Thyroid gland (tissue), 4 donors: ENCODE results near the gene DGKD. TPM values are rescaled to one million over a fixed set of nuclear protein-coding genes. Genes with fewer than 3 reads are reported as not detected.

Experiments
- DNase-seq, 2 donors: peaks; one replicate each; pipeline ENCODE4 v3.0.0-alpha.2; 2019
- H3K27ac ChIP-seq, 3 donors: fragments of 200-600 bp; sonication (generic); 1 replicate in 2 of 3; 2 replicates in 1 of 3; pipeline ENCODE4 v1.5.1; 2016 to 2019; ENCODE audit warnings: mild to moderate bottlenecking in 1 of 3, moderate library complexity in 1 of 3
- H3K27me3 ChIP-seq: fragments of 200-600 bp; sonication (generic); one replicate; pipeline ENCODE4 v1.5.1; 2019
- H3K36me3 ChIP-seq, 2 donors: fragments of 200-600 bp; sonication (generic); one replicate each; pipeline ENCODE4 v1.5.1; 2016 to 2019
- H3K4me1 ChIP-seq, 2 donors: fragments of 200-600 bp; sonication (generic); one replicate each; pipeline ENCODE4 v1.5.1; 2017 to 2019
- H3K4me3 ChIP-seq, 3 donors: fragments of 200-600 bp; sonication (generic); replicated peaks in 1 of 3; 1 replicate in 2 of 3; 2 replicates in 1 of 3; pipeline ENCODE4 v1.5.1; 2016; ENCODE audit warnings: mild to moderate bottlenecking in 1 of 3
- H3K9me3 ChIP-seq: fragments of 200-600 bp; sonication (generic); one replicate; pipeline ENCODE4 v1.5.1; 2017
- CTCF ChIP-seq, 6 experiments: fragments of 200-600 bp in 3 of 6; fragments of 450-650 bp in 3 of 6; sonication (generic) in 3 of 6; IDR thresholded peaks; one replicate each; pipeline ENCODE4 v1.5.1; 2016 to 2019; ENCODE audit warnings: antibody characterized with exemption in 6 of 6, mild to moderate bottlenecking in 2 of 6, inconsistent platforms in 1 of 6, moderate library complexity in 1 of 6
- POLR2A ChIP-seq, 2 donors: fragments of 450-650 bp; IDR thresholded peaks; one replicate each; pipeline ENCODE4 v1.6.1; 2017; ENCODE audit warnings: antibody characterized with exemption in 2 of 2, mild to moderate bottlenecking in 2 of 2, moderate library complexity in 1 of 2
- WGBS, 2 donors: methylation state at CpG; one replicate each; pipeline ENCODE4 v1.1.5; 2017; 5-methylcytosine and 5-hydroxymethylcytosine counted together
- intact Hi-C: fragments of 100-400 bp; cut with DNase I; formaldehyde crosslinking; loops from one replicate; pipeline ENCODE4 v1.15.1; 2023
- total RNA-seq, 4 donors: library from RNA; depleted of rRNA; stranded (reverse); fragments of >200 nt; gene quantifications; one replicate each; pipeline ENCODE4 v1.2.3, GENCODE V29; 2016

DGKD gene
- total RNA-seq, 4 donors from 2014 or later, result 22.3 to 71.7 (median 27.3) TPM

- Histone ChIP-seq H3K36me3 (peaks cover 50 to 74% of the 10 kb centered on the region in 2 donors), H3K27me3 (no peaks in the 10 kb centered on the region), H3K9me3 (no peaks in the 10 kb centered on the region), H3K27ac (no peak overlapping the region), H3K4me3 (no peak overlapping the region), H3K4me1 (no peaks in the 10 kb centered on the region)
- no peak for TF ChIP-seq CTCF (IDR thresholded peaks at IDR 0.05)
- no peak for TF ChIP-seq POLR2A (IDR thresholded peaks at IDR 0.05)
- intact Hi-C loops, result loop anchor here (10.0 kb wide), 1 partner anchor 175 kb away; no protein-coding TSS in a partner anchor
- WGBS, 2 donors, result 93 to 99% methylated on average over 17 to 24 of the region's 33 CpGs
- peak in 1 of 2 donors; percentile 1 for DNase-seq
These were observed 95.9 kb downstream of the DGKD start for GRCh38 chr2:233449921-233450863.

GRCh38 chr2:233450864-233451575 lies 96.7 kb downstream of the DGKD start:
- H3K36me3 ChIP-seq, result peaks cover 54 to 80% of the 10 kb centered on the region in 2 donors
- 93 to 96% methylated on average over 22 of the region's 22 CpGs for WGBS, 2 donors

GRCh38 chr2:233451950-233452349 lies 97.7 kb downstream of the DGKD start:
- Histone ChIP-seq H3K27ac (no peak overlapping the region), H3K36me3 (peaks cover 58 to 75% of the 10 kb centered on the region in 2 donors), H3K4me3 (no peak overlapping the region), H3K27me3 (no peaks in the 10 kb centered on the region), H3K9me3 (no peaks in the 10 kb centered on the region), H3K4me1 (no peaks in the 10 kb centered on the region)
- intact Hi-C loops, result no loop called here
- DNase-seq, result no peak
- TF ChIP-seq CTCF (IDR thresholded peaks at IDR 0.05) (no peak), POLR2A (IDR thresholded peaks at IDR 0.05) (no peak)
- 84 to 90% methylated on average over 9 of the region's 9 CpGs for WGBS, 2 donors

More at GRCh38 chr2:233450864-233451575, 96.7 kb downstream of the DGKD start:
- no peaks in the 10 kb centered on the region for H3K9me3 ChIP-seq
- intact Hi-C loops, result no loop called here
- peak in 1 of 2 donors; percentile 1 for DNase-seq
- H3K27ac ChIP-seq, result no peak overlapping the region
- TF ChIP-seq POLR2A (IDR thresholded peaks at IDR 0.05) (no peak), CTCF (IDR thresholded peaks at IDR 0.05) (no peak)
- no peaks in the 10 kb centered on the region for H3K4me1 ChIP-seq
- no peaks in the 10 kb centered on the region for H3K27me3 ChIP-seq
- H3K4me3 ChIP-seq, result no peak overlapping the region

- H3K4me1 ChIP-seq, result no peaks in the 10 kb centered on the region
- WGBS, 2 donors, result 82 to 88% methylated on average over 10 of the region's 10 CpGs
- H3K9me3 ChIP-seq, result no peaks in the 10 kb centered on the region
- H3K4me3 ChIP-seq, result no peak overlapping the region
- intact Hi-C loops, result no loop called here
- DNase-seq, result no peak
- H3K27ac ChIP-seq, result no peak overlapping the region
- TF ChIP-seq POLR2A (IDR thresholded peaks at IDR 0.05) (no peak), CTCF (IDR thresholded peaks at IDR 0.05) (no peak)
- peaks cover 66 to 79% of the 10 kb centered on the region in 2 donors for H3K36me3 ChIP-seq
- H3K27me3 ChIP-seq, result no peaks in the 10 kb centered on the region
These were observed 99.0 kb downstream of the DGKD start for GRCh38 chr2:233453111-233453915.
